HCT116 (cell line): ENCODE measurements around the gene THBS4. TPM values are rescaled to one million over a fixed set of nuclear protein-coding genes. Genes with fewer than 3 reads are reported as not detected.

Experiments used
- ATAC-seq: fragments of 200-7000 bp; cut with Tn5 transposase; 2 replicates; pipeline ENCODE4 v1.9.1; 2020; ENCODE audit warnings: mild to moderate bottlenecking, moderate library complexity
- BruUV-seq: library from RNA; stranded (reverse); fragments of 400-500 nt; replicated peaks from 2 replicates; lab custom pipeline; 2021; lab: Mats Ljungman, UMichigan
- CTCF ChIA-PET: fragments of 300-600 bp; sonication (Branson Sonifier 250); formaldehyde crosslinking; loops from one replicate; lab custom pipeline; 2021; ENCODE audit warnings: antibody characterized with exemption; lab: Charles Lee
- POLR2A ChIA-PET: fragments of 300-600, 350-600 bp; sonication (Branson Sonifier 250); formaldehyde crosslinking; loops from one replicate; lab custom pipeline; 2021; ENCODE audit warnings: antibody characterized with exemption; lab: Charles Lee
- RAD21 ChIA-PET, 2 experiments: fragments of 300-600 bp; sonication (Branson Sonifier 250); formaldehyde crosslinking; loops; one replicate each; lab custom pipeline; 2023; ENCODE audit warnings: low total read pairs in 2 of 2; ENCODE audit not compliant: uncharacterized antibody in 2 of 2, unreplicated experiment in 2 of 2, low non-redundant PET in 1 of 2; lab: Charles Lee
- DNase-seq: peaks from one replicate; pipeline ENCODE4 v3.0.0-alpha.2; 2010; ENCODE audit warnings: low read depth, low spot score
- H2AFZ ChIP-seq: fragments of 200-600 bp; shearing (Covaris generic), sonication (generic); 2 replicates; pipeline ENCODE4 v1.6.1; 2017; ENCODE audit warnings: low read depth, mixed run types, mixed read lengths, antibody characterized with exemption, low read length; ENCODE audit not compliant: poor library complexity, severe bottlenecking
- H3K27ac ChIP-seq: 2 replicates; pipeline ENCODE4 v1.5.1; 2012; ENCODE audit warnings: low read depth, low read length
- H3K27me3 ChIP-seq: fragments of 200-600 bp; sonication (generic); 2 replicates; pipeline ENCODE4 v1.6.1; 2016; ENCODE audit warnings: mixed run types, low read length, mixed read lengths; ENCODE audit not compliant: insufficient read depth
- H3K36me3 ChIP-seq, 2 experiments: fragments of 200-500 bp in 1 of 2; fragments of 200-600 bp in 1 of 2; sonication (Bioruptor generic) in 1 of 2; sonication (generic) in 1 of 2; 2 replicates each; pipeline versions ENCODE4 v1.5.1 to v1.6.1; 2014 to 2016; ENCODE audit warnings: low read length in 2 of 2, inconsistent platforms in 1 of 2, mixed read lengths in 1 of 2, mixed run types in 1 of 2; ENCODE audit not compliant: insufficient read depth in 2 of 2, control insufficient read depth in 1 of 2
- H3K4me1 ChIP-seq, 2 experiments: fragments of 200-600 bp in 1 of 2; sonication (generic) in 1 of 2; 2 replicates each; pipeline versions ENCODE4 v1.5.1 to v1.6.1; 2012 to 2017; ENCODE audit warnings: low read length in 2 of 2, inconsistent platforms in 1 of 2, mild to moderate bottlenecking in 1 of 2, mixed read lengths in 1 of 2, mixed run types in 1 of 2, moderate library complexity in 1 of 2; ENCODE audit not compliant: insufficient read depth in 2 of 2, control insufficient read depth in 1 of 2
- H3K4me2 ChIP-seq: fragments of 200-600 bp; sonication (generic); 2 replicates; pipeline ENCODE4 v1.6.1; 2017; ENCODE audit warnings: mixed run types, low read length, mixed read lengths
- H3K4me3 ChIP-seq, 2 experiments: fragments of 200-600 bp in 1 of 2; sonication (generic) in 1 of 2; replicated peaks in 1 of 2; 2 replicates each; pipeline ENCODE4 v1.5.1; 2011 to 2016; ENCODE audit warnings: low read length in 2 of 2, control low read depth in 1 of 2, low read depth in 1 of 2, mild to moderate bottlenecking in 1 of 2, mixed read lengths in 1 of 2, mixed run types in 1 of 2
- H3K79me2 ChIP-seq: fragments of 200-600 bp; sonication (generic); 2 replicates; pipeline ENCODE4 v1.6.1; 2017; ENCODE audit warnings: mild to moderate bottlenecking, mixed run types, low read length, moderate library complexity, mixed read lengths; ENCODE audit not compliant: insufficient read depth
- H3K9ac ChIP-seq: fragments of 200-600 bp; sonication (generic); 2 replicates; pipeline ENCODE4 v1.6.1; 2016; ENCODE audit warnings: low read length, mixed read lengths
- H3K9me2 ChIP-seq: fragments of 200-600 bp; sonication (generic), shearing (Covaris generic); 2 replicates; pipeline ENCODE4 v1.6.1; 2017; ENCODE audit warnings: mixed run types, mild to moderate bottlenecking, moderate library complexity; ENCODE audit not compliant: insufficient read depth
- H3K9me3 ChIP-seq, 2 experiments: fragments of 200-500 bp in 1 of 2; fragments of 200-600 bp in 1 of 2; sonication (Bioruptor generic) in 1 of 2; sonication (generic) in 1 of 2; 2 replicates each; pipeline ENCODE4 v1.6.1; 2014 to 2017; ENCODE audit warnings: low read length in 2 of 2, mixed read lengths in 2 of 2, inconsistent platforms in 1 of 2, low read depth in 1 of 2, mild to moderate bottlenecking in 1 of 2, mixed run types in 1 of 2, moderate library complexity in 1 of 2; ENCODE audit not compliant: control insufficient read depth in 1 of 2, insufficient read depth in 1 of 2
- H4K20me1 ChIP-seq: fragments of 200-600 bp; sonication (generic), shearing (Covaris generic); 2 replicates; pipeline ENCODE4 v1.6.1; 2017; ENCODE audit warnings: mixed run types, mild to moderate bottlenecking, moderate library complexity; ENCODE audit not compliant: insufficient read depth
- CBX3 ChIP-seq: IDR thresholded peaks from 2 replicates; pipeline ENCODE4 v1.6.1; 2012; ENCODE audit warnings: low read depth
- EGR1 ChIP-seq: IDR thresholded peaks from 2 replicates; pipeline ENCODE4 v1.6.1; 2012; ENCODE audit warnings: low read depth
- ELF1 ChIP-seq: IDR thresholded peaks from 2 replicates; pipeline ENCODE4 v1.6.1; 2012; ENCODE audit warnings: low read depth, borderline replicate concordance
- EZH2phosphoT487 ChIP-seq: fragments of 200-600 bp; IDR thresholded peaks from 2 replicates; pipeline ENCODE4 v1.6.1; 2018; ENCODE audit warnings: antibody characterized with exemption, borderline replicate concordance
- ZBTB33 ChIP-seq: IDR thresholded peaks from 2 replicates; pipeline ENCODE4 v1.6.1; 2011; ENCODE audit warnings: mild to moderate bottlenecking, low read length, moderate library complexity; ENCODE audit not compliant: insufficient replicate concordance; ENCODE audit errors: extremely low read depth
- intact Hi-C: fragments of 100-400 bp; cut with micrococcal nuclease; formaldehyde crosslinking; loops from 2 replicates; pipeline ENCODE4 v1.10.0; 2022
- total RNA-seq: library from RNA; stranded (reverse); gene quantifications from one replicate; pipeline ENCODE4 v1.2.1, GENCODE V29; 2021; ENCODE audit not compliant: unreplicated experiment
- TF ChIP-seq, protein P1 (sequence below): IDR thresholded peaks from 2 replicates; pipeline ENCODE4 v1.6.1; 2012

THBS4 gene
- total RNA-seq, 1 experiment from 2014 or later = 1.5 TPM

DNA sequence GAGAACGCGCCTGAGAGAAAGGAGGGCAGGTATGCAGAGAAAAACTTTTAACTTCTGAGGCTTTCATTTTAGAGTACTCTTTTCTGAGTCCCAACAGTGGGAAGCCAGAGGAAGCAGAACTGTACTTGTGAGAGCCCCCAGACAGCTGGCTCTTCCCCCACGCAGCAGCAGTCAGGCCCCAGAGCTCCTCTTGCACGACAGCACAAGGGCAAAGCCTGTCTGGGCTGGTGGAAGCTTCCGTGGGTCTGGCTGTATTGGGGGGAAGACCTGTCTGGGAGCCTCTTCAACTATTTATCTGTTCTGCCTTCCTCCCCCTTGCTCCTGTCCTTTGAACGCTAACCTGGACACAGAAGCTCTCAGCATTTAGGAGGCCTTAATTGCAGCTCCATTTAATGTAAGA is 68.2 kb downstream of the THBS4 start:
- RAD21 ChIA-PET = interaction anchor here in 1 of 2 experiments (0.6 kb wide), 1 partner anchor 12 kb away, joined by 3 read pairs; no protein-coding TSS in a partner anchor
- Histone ChIP-seq H3K9ac (no peak overlapping the region), H2AFZ (no peak overlapping the region)

More for the DNA sequence above, 68.2 kb downstream of the THBS4 start:
- H3K4me3 ChIP-seq = no peak overlapping the region
- ATAC-seq (no peak), DNase-seq (no peak)
- H3K9me2 ChIP-seq = no peaks in the 10 kb centered on the region
- H3K9me3 ChIP-seq = no peaks in the 10 kb centered on the region
- ChIA-PET POLR2A (no interaction called here), CTCF (no interaction called here)
- H3K79me2 ChIP-seq = no peaks in the 10 kb centered on the region
- no peaks in the 10 kb centered on the region for H3K36me3 ChIP-seq
- H3K27me3 ChIP-seq = no peaks in the 10 kb centered on the region
- no peaks in the 10 kb centered on the region for H4K20me1 ChIP-seq
- H3K4me1 ChIP-seq = no peaks in the 10 kb centered on the region
- no peak overlapping the region for H3K27ac ChIP-seq
- no TSS peak for BruUV-seq
- intact Hi-C loops = no loop called here
- TF ChIP-seq, protein P1, sequence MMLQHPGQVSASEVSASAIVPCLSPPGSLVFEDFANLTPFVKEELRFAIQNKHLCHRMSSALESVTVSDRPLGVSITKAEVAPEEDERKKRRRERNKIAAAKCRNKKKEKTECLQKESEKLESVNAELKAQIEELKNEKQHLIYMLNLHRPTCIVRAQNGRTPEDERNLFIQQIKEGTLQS = no peak
- TF ChIP-seq EZH2phosphoT487 (no peak), CBX3 (no peak), ELF1 (no peak), ZBTB33 (no peak), EGR1 (no peak)
- TF ChIP-seq, all 23 proteins: peak for 0
- no peak overlapping the region for H3K4me2 ChIP-seq
